ENCODE measurements around the gene ARPP19. TPM values are rescaled to one million over a fixed set of nuclear protein-coding genes. Genes with fewer than 3 reads are reported as not detected.

Gene ARPP19
- total RNA-seq, 1 experiment from 2014 or later, result 163 TPM

DNA sequence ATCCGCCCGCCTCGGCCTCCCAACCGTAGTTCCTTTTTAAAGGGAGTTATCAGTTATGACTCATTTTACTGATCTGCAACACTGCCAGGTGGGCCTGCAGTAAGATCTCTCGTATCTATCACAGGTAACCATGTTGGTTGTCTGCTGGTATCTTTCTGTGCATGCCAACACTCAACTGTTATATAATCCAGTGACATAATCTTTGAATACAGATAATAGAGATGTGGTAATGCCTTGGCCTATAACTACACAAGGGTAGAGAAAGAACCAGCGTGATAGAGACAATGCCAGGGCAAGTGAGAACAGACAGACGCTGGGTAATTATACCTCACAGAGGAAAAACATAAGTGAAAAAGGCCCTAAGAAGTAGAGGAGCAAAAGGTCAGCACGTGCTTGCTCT is 11.0 kb upstream of the ARPP19 start:
- H4K20me1 ChIP-seq (ENCODE audit: insufficient read depth), result no peaks in the 10 kb centered on the region
- DNase-seq (ENCODE audit: low read depth, low spot score) (no peak), ATAC-seq (no peak)
- intact Hi-C loops (cut with micrococcal nuclease), result no loop called here
- ChIA-PET POLR2A (no interaction called here), RAD21 (ENCODE audit: low non-redundant PET in 1 of 2, low total read pairs in 2 of 2, uncharacterized antibody in 2 of 2, unreplicated experiment in 2 of 2) (no interaction called here), CTCF (no interaction called here)
- no peak overlapping the region for H3K9ac ChIP-seq (ENCODE audit: low read length)
- no peak overlapping the region for H3K4me3 ChIP-seq (replicated peaks in 1 of 2; ENCODE audit: low read depth in 1 of 2, low read length in 2 of 2)
- H3K4me2 ChIP-seq (ENCODE audit: low read length), result no peak overlapping the region
- no TSS peak for BruUV-seq (replicated peaks)
- no peaks in the 10 kb centered on the region for H3K79me2 ChIP-seq (ENCODE audit: insufficient read depth, low read length)
- TF ChIP-seq EZH2phosphoT487 (IDR thresholded peaks at IDR 0.05; ENCODE audit: borderline replicate concordance) (no peak), YY1 (IDR thresholded peaks at IDR 0.05; ENCODE audit: extremely low read depth, insufficient replicate concordance, low read depth, low read length) (no peak), EGR1 (IDR thresholded peaks at IDR 0.05; ENCODE audit: low read depth) (no peak), JUND (IDR thresholded peaks at IDR 0.05) (no peak), RAD21 (IDR thresholded peaks at IDR 0.05; ENCODE audit: low read depth) (no peak), SIN3A (IDR thresholded peaks at IDR 0.05; ENCODE audit: low read depth) (no peak), POLR2A (IDR thresholded peaks at IDR 0.05; ENCODE audit: borderline replicate concordance, extremely low read depth, insufficient read depth, insufficient read length) (no peak), CBX3 (IDR thresholded peaks at IDR 0.05; ENCODE audit: low read depth) (no peak), POLR2AphosphoS5 (IDR thresholded peaks at IDR 0.05; ENCODE audit: low read depth, low read length) (no peak)
- TF ChIP-seq, protein P1, sequence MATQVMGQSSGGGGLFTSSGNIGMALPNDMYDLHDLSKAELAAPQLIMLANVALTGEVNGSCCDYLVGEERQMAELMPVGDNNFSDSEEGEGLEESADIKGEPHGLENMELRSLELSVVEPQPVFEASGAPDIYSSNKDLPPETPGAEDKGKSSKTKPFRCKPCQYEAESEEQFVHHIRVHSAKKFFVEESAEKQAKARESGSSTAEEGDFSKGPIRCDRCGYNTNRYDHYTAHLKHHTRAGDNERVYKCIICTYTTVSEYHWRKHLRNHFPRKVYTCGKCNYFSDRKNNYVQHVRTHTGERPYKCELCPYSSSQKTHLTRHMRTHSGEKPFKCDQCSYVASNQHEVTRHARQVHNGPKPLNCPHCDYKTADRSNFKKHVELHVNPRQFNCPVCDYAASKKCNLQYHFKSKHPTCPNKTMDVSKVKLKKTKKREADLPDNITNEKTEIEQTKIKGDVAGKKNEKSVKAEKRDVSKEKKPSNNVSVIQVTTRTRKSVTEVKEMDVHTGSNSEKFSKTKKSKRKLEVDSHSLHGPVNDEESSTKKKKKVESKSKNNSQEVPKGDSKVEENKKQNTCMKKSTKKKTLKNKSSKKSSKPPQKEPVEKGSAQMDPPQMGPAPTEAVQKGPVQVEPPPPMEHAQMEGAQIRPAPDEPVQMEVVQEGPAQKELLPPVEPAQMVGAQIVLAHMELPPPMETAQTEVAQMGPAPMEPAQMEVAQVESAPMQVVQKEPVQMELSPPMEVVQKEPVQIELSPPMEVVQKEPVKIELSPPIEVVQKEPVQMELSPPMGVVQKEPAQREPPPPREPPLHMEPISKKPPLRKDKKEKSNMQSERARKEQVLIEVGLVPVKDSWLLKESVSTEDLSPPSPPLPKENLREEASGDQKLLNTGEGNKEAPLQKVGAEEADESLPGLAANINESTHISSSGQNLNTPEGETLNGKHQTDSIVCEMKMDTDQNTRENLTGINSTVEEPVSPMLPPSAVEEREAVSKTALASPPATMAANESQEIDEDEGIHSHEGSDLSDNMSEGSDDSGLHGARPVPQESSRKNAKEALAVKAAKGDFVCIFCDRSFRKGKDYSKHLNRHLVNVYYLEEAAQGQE (IDR thresholded peaks at IDR 0.05; ENCODE audit: low read depth), result no peak
- TF ChIP-seq, protein P2, sequence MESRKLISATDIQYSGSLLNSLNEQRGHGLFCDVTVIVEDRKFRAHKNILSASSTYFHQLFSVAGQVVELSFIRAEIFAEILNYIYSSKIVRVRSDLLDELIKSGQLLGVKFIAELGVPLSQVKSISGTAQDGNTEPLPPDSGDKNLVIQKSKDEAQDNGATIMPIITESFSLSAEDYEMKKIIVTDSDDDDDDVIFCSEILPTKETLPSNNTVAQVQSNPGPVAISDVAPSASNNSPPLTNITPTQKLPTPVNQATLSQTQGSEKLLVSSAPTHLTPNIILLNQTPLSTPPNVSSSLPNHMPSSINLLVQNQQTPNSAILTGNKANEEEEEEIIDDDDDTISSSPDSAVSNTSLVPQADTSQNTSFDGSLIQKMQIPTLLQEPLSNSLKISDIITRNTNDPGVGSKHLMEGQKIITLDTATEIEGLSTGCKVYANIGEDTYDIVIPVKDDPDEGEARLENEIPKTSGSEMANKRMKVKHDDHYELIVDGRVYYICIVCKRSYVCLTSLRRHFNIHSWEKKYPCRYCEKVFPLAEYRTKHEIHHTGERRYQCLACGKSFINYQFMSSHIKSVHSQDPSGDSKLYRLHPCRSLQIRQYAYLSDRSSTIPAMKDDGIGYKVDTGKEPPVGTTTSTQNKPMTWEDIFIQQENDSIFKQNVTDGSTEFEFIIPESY (IDR thresholded peaks at IDR 0.05; ENCODE audit: extremely low read depth, insufficient replicate concordance, low read length), result no peak
- TF ChIP-seq, protein P3, sequence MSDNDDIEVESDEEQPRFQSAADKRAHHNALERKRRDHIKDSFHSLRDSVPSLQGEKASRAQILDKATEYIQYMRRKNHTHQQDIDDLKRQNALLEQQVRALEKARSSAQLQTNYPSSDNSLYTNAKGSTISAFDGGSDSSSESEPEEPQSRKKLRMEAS (IDR thresholded peaks at IDR 0.05), result no peak
- H3K27ac ChIP-seq (ENCODE audit: low read depth, low read length), result no peak overlapping the region
- no peak overlapping the region for H2AFZ ChIP-seq (ENCODE audit: low read depth, low read length, poor library complexity, severe bottlenecking)
- H3K27me3 ChIP-seq (ENCODE audit: insufficient read depth, low read length), result no peaks in the 10 kb centered on the region
- no peaks in the 10 kb centered on the region for H3K36me3 ChIP-seq (ENCODE audit: control insufficient read depth in 1 of 2, insufficient read depth in 2 of 2, low read length in 2 of 2)
- no peaks in the 10 kb centered on the region for H3K9me3 ChIP-seq (ENCODE audit: control insufficient read depth in 1 of 2, insufficient read depth in 1 of 2, low read depth in 1 of 2, low read length in 2 of 2)
- H3K4me1 ChIP-seq (ENCODE audit: control insufficient read depth in 1 of 2, insufficient read depth in 2 of 2, low read length in 2 of 2), result no peaks in the 10 kb centered on the region
- no peaks in the 10 kb centered on the region for H3K9me2 ChIP-seq (ENCODE audit: insufficient read depth)

Measured in HCT116 (cell line).